AG09309 (cell line): Measurements from ENCODE around the gene SMARCAL1.

Source experiments
- DNase-seq: peaks from one replicate; pipeline ENCODE4 v3.0.0-alpha.2; 2010; ENCODE audit warnings: low read depth
- H3K4me3 ChIP-seq: 2 replicates; pipeline ENCODE4 v1.5.1; 2011; ENCODE audit warnings: mild to moderate bottlenecking, low read depth, low read length, moderate library complexity; ENCODE audit not compliant: control insufficient read depth
- CTCF ChIP-seq: IDR thresholded peaks from 2 replicates; pipeline ENCODE4 v1.5.1; 2011; ENCODE audit warnings: mild to moderate bottlenecking, low read depth, low read length, inconsistent platforms; ENCODE audit not compliant: insufficient read depth, control insufficient read depth; ENCODE audit errors: missing control alignments

SMARCAL1 gene

GRCh38 chr2:216426938-216427337 is 14.7 kb downstream of the SMARCAL1 start:
- H3K4me3 ChIP-seq: no peak overlapping the region
- TF ChIP-seq CTCF: no peak
- DNase-seq: no peak

- no peak for DNase-seq
- H3K4me3 ChIP-seq: no peak overlapping the region
- no peak for TF ChIP-seq CTCF
Observed at GRCh38 chr2:216428618-216429350, 16.5 kb downstream of the SMARCAL1 start.

GRCh38 chr2:216429428-216429827 is 17.1 kb downstream of the SMARCAL1 start:
- TF ChIP-seq CTCF: no peak
- no peak for DNase-seq
- no peak overlapping the region for H3K4me3 ChIP-seq

- TF ChIP-seq CTCF: no peak
- H3K4me3 ChIP-seq: no peak overlapping the region
- DNase-seq: no peak
Observed at GRCh38 chr2:216430811-216431530, 18.7 kb downstream of the SMARCAL1 start.

- no peak for DNase-seq
- no peak overlapping the region for H3K4me3 ChIP-seq
- TF ChIP-seq CTCF: no peak
Observed at GRCh38 chr2:216431531-216431856, 19.2 kb downstream of the SMARCAL1 start.

GRCh38 chr2:216436383-216436782 is 24.1 kb downstream of the SMARCAL1 start:
- DNase-seq: no peak
- no peak for TF ChIP-seq CTCF
- no peak overlapping the region for H3K4me3 ChIP-seq
